Measurements from ENCODE around the gene ATG3.

The ATG3 gene

GRCh38 chr3:112561734-112562529, at the start of gene ATG3, which contains the start of gene SLC35A5:
Gene ATG3 (minus strand): TSS chr3:112561962. CDS start chr3:112561528, 434 bp downstream.
Gene SLC35A5 (plus strand): TSS chr3:112562045. CDS start chr3:112563404, 1,359 bp downstream.
- TF ChIP-seq, protein P1, sequence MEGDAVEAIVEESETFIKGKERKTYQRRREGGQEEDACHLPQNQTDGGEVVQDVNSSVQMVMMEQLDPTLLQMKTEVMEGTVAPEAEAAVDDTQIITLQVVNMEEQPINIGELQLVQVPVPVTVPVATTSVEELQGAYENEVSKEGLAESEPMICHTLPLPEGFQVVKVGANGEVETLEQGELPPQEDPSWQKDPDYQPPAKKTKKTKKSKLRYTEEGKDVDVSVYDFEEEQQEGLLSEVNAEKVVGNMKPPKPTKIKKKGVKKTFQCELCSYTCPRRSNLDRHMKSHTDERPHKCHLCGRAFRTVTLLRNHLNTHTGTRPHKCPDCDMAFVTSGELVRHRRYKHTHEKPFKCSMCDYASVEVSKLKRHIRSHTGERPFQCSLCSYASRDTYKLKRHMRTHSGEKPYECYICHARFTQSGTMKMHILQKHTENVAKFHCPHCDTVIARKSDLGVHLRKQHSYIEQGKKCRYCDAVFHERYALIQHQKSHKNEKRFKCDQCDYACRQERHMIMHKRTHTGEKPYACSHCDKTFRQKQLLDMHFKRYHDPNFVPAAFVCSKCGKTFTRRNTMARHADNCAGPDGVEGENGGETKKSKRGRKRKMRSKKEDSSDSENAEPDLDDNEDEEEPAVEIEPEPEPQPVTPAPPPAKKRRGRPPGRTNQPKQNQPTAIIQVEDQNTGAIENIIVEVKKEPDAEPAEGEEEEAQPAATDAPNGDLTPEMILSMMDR (IDR thresholded peaks at IDR 0.05) = no peak

GRCh38 chr3:112610121-112610520, 48.4 kb upstream of the ATG3 start:
- TF ChIP-seq, protein P1 (IDR thresholded peaks at IDR 0.05) = no peak

DNA sequence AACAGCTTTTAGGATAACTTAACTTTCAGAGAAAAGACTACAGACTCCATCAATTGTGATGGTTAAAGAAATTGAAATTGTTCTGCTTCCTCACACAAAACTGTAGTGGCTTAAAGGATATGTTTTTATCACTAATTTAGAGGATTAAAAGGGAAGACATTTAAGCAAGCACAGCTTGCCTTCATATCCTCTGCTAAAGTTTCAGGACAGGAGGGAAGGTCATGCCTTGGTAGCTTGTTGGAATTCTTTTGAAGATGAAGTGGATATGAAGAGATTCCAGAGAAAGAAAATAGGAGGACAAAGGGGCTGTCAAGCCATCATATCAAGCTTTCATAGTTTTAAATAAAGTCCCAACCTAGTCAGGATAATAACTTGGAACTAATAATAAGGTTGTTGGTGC, 46.1 kb upstream of the ATG3 start:
- TF ChIP-seq, protein P1 (IDR thresholded peaks at IDR 0.05) = no peak

GRCh38 chr3:112606098-112606497, 44.3 kb upstream of the ATG3 start:
- TF ChIP-seq, protein P1 (IDR thresholded peaks at IDR 0.05) = no peak

GRCh38 chr3:112605285-112605684, 43.5 kb upstream of the ATG3 start:
- TF ChIP-seq, protein P1 (IDR thresholded peaks at IDR 0.05) = no peak

DNA sequence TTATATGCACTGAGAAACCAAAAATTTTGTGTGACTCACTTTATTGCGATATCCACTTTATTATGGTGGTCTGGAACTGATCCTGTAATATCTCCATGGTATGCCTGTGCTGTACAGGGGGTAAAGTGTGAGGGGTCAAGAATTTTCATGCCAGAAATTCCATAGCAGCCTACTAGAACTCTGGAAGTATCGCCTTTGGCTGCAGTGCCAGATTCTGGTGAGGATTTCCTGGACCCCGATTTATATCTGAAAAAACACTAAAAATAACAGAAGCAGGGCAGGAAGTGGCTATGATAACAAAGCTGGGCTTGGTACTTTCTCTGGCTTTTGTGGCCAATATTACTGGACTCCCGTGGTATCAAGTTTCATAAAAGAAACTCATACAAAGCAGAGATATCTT, 42.8 kb upstream of the ATG3 start:
- TF ChIP-seq, protein P1 (IDR thresholded peaks at IDR 0.05) = no peak

- TF ChIP-seq, protein P1 (IDR thresholded peaks at IDR 0.05) = no peak
Observed at GRCh38 chr3:112602217-112602838, 40.6 kb upstream of the ATG3 start.

Data from LNCAP (cell line).